Fibroblast of lung (primary cell): ENCODE data around the gene RHBDF2.

Experiments
- EZH2 ChIP-seq: IDR thresholded peaks from 2 replicates; pipeline ENCODE4 v1.5.1; 2012; ENCODE audit warnings: low read length, control low read depth, mild to moderate bottlenecking; ENCODE audit errors: missing control alignments
- TF ChIP-seq, protein P1 (sequence below), 2 donors: IDR thresholded peaks in 1 of 2; conservative IDR thresholded peaks in 1 of 2; 1 replicate in 1 of 2; 2 replicates in 1 of 2; pipeline ENCODE4 v1.5.1; 2011 to 2012; ENCODE audit warnings: low read length in 2 of 2, control low read depth in 1 of 2, inconsistent platforms in 1 of 2, low read depth in 1 of 2, mild to moderate bottlenecking in 1 of 2

DNA sequence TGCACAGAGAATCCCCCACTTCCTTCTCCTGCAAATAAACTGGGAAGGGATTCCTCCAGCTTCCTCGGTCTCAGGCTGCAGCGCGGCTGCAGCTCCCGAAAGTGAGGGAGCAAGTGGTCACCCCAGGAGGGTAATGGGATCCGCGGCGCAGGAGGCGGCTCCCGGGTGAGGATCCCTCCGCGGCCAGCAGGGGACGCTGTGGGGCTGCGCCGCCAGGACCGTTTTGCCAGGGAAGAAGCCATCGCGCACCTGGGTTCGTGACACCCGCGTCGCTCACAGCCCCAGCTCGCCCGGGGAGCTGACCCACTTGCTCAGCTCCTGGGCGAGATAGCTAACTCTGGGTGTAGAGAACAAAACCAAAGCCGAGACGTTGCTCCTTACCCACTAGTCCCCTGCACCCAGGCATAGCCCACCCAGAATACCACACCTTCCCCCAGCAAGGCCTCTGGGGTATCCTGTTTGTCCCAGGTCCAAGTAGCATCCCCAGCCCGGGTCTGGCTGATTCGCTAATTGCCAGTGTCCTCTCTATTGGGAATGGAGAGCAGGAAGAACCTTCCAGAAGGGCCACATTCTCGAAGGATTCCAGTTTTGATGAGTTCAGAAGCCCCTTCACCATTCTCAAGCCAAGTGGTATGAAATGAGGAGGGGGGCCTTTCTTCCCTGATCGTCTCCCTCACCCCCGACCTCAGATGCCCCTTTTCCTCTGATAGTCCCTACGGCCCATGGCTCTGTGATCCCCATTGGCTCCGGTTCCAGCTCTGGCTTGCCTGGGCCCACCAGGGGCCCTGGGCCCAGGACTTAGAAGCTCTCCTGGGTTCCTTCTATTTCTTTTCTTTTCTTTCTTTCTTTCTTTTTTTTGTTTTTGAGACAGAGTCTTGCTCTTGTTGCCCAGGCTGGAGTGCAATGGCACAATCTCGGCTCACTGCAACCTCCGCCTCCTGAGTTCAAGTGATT is 22.1 kb upstream of the RHBDF2 start:
- TF ChIP-seq, protein P1, sequence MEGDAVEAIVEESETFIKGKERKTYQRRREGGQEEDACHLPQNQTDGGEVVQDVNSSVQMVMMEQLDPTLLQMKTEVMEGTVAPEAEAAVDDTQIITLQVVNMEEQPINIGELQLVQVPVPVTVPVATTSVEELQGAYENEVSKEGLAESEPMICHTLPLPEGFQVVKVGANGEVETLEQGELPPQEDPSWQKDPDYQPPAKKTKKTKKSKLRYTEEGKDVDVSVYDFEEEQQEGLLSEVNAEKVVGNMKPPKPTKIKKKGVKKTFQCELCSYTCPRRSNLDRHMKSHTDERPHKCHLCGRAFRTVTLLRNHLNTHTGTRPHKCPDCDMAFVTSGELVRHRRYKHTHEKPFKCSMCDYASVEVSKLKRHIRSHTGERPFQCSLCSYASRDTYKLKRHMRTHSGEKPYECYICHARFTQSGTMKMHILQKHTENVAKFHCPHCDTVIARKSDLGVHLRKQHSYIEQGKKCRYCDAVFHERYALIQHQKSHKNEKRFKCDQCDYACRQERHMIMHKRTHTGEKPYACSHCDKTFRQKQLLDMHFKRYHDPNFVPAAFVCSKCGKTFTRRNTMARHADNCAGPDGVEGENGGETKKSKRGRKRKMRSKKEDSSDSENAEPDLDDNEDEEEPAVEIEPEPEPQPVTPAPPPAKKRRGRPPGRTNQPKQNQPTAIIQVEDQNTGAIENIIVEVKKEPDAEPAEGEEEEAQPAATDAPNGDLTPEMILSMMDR (conservative IDR thresholded peaks at IDR 0.05 in 1 of 2, IDR thresholded peaks at IDR 0.05 in 1 of 2; ENCODE audit: low read depth in 1 of 2, low read length in 2 of 2) = peak; percentile 97
- TF ChIP-seq EZH2 = no peak
